ENCODE results near the gene SLC39A9. TPM values are rescaled to one million over a fixed set of nuclear protein-coding genes. Genes with fewer than 3 reads are reported as not detected.
A peak's percentile ranks its signal among the peaks of the same experiment; 100 is the strongest.

The SLC39A9 gene
- total and polyA plus RNA-seq, 2 experiments from 2014 or later, result 32.9 to 90.9 TPM

DNA sequence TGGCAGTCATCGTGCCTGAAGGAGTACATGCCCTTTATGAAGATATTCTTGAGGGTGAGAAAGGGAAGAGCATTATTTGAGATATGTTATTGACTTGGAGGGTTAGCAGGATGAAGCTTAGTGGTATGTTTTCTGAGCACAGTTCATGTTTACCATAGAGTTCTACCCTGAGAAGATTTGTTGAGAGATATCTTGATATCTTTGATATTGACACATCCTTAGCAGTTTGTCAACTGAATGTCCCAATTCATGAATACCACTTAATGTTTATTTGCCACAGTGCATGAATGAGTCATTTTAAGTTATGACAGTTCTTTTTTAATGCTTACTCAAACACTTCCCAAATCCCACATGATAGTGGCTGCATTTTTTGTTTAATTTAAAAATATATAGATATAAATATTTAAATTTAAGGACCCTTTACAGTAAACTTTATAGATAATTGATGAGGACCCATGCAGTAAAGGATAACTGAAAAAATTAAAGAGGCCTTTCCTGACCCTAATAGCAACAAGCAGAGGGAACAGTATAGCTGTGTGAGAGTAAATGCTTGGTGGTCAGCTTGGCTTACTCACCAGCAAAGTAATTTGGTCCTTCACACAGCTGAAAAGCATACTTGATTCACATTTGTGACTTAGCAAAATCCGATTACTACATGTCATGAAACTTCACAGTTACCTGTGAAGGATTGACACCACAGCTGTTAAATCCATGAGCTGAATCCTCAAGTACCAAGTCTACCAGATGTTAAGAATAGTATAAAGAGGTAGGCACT lies 25.8 kb downstream of the SLC39A9 start:
- H3K27ac ChIP-seq, result peak overlapping the region; percentile 42
- no peaks in the 10 kb centered on the region for H3K9me2 ChIP-seq (ENCODE audit: insufficient read depth)

DNA sequence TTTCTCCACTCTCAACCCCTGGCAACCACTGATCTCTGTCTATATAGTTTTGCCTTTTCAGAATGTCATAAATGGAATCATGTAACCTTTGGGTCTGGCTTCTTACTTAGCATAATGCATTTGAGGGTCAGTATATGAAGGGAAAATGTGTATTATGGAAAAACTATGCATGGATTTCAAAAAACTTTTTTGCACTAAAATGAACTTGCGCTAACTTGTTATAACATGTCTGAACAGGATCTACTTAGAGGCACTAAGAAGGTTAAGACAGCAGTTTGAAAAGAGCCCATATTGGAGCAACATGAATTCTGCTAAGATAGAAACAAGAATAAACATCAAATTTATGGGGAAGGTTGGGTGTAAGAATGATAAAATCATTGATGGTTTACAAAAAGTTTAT lies 29.1 kb downstream of the SLC39A9 start:
- H2AFZ ChIP-seq, result no peak overlapping the region
- peaks cover 5% of the 10 kb centered on the region for H3F3A ChIP-seq (ENCODE audit: insufficient read depth)
- H3K9me3 ChIP-seq (ENCODE audit: low read depth), result no peaks in the 10 kb centered on the region
- H3K36me3 ChIP-seq (ENCODE audit: low read depth), result peaks cover 28% of the 10 kb centered on the region
- no peak overlapping the region for H3K9ac ChIP-seq
- TF ChIP-seq EZH2 (IDR thresholded peaks at IDR 0.05; ENCODE audit: insufficient read depth, poor library complexity, severe bottlenecking) (no peak), EZH2phosphoT487 (IDR thresholded peaks at IDR 0.05; ENCODE audit: insufficient read depth, low read depth) (no peak)
- H3K4me1 ChIP-seq (ENCODE audit: insufficient read depth), result peaks cover 15% of the 10 kb centered on the region
- no peak overlapping the region for H3K27ac ChIP-seq
- H4K20me1 ChIP-seq (ENCODE audit: insufficient read depth), result peaks cover 7% of the 10 kb centered on the region
- no peak overlapping the region for H3K4me2 ChIP-seq (ENCODE audit: unreplicated experiment)
- in situ Hi-C loops (cut with MboI), result no loop called here
- no peak for DNase-seq
- H3K4me3 ChIP-seq, result no peak overlapping the region
- 96 to 98% methylated on average over 1 of the region's 1 CpG for WGBS, 2 experiments (ENCODE audit: low coverage in 1 of 2, low lambda C conversion rate in 2 of 2, missing lambda C conversion rate in 2 of 2)
- peaks cover 94% of the 10 kb centered on the region for H3K79me2 ChIP-seq (ENCODE audit: insufficient read depth)
- H3K9me2 ChIP-seq (ENCODE audit: insufficient read depth), result no peaks in the 10 kb centered on the region
- H3K27me3 ChIP-seq (replicated peaks; ENCODE audit: insufficient read depth), result no peaks in the 10 kb centered on the region

More for the DNA sequence above, 25.8 kb downstream of the SLC39A9 start:
- Histone ChIP-seq H3K27me3 (replicated peaks; ENCODE audit: insufficient read depth) (no peaks in the 10 kb centered on the region), H3K36me3 (ENCODE audit: low read depth) (peaks cover 28% of the 10 kb centered on the region), H3K4me2 (ENCODE audit: unreplicated experiment) (no peak overlapping the region), H3K4me3 (no peak overlapping the region), H3K79me2 (ENCODE audit: insufficient read depth) (peaks cover 94% of the 10 kb centered on the region), H2AFZ (no peak overlapping the region), H3K9me3 (ENCODE audit: low read depth) (no peaks in the 10 kb centered on the region), H4K20me1 (ENCODE audit: insufficient read depth) (peaks cover 11% of the 10 kb centered on the region), H3F3A (ENCODE audit: insufficient read depth) (peaks cover 5% of the 10 kb centered on the region), H3K4me1 (ENCODE audit: insufficient read depth) (peaks cover 15% of the 10 kb centered on the region), H3K9ac (0 out of 2 replicates have a peak overlapping the region, but pooled peaks have one; percentile 9)
- no peak for TF ChIP-seq EZH2phosphoT487 (IDR thresholded peaks at IDR 0.05; ENCODE audit: insufficient read depth, low read depth)
- no peak for TF ChIP-seq EZH2 (IDR thresholded peaks at IDR 0.05; ENCODE audit: insufficient read depth, poor library complexity, severe bottlenecking)
- in situ Hi-C loops (cut with MboI), result no loop called here
- WGBS, 2 experiments (ENCODE audit: low coverage in 1 of 2, low lambda C conversion rate in 2 of 2, missing lambda C conversion rate in 2 of 2), result 86 to 88% methylated on average over 2 of the region's 2 CpGs
- DNase-seq, result peak; percentile 48

DNA sequence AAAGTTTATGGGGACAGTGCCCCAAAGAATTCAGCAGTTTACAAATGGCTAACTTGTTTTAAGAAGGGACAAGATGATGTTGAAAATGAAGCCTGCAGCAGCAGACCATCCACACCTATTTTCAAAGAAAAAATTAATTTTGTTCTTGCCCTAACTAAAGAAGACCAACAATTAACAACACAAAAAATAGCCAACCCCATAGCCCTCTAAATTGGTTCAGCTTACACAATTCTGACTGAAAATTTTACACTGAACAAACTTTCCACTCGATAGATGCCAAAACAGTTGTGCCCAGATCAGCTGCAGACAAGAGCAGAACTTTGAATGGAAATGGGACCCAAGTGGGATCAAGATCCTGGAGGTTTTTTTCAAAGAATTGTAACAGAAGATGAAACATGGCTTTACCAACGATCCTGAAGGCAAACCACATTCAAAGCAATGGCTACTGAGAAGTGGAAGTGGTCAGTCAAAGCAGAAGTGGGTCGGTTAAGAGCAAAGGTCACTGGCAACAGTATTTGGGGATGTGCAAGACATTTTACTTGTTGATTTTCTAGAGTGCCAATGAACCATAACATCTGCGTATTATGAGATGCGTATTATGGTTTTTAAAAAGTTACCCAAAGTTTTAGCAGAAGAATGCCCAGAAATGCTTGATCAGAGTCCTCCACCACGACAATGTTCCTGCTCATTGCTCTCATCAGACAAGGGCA lies 30.0 kb downstream of the SLC39A9 start:
- Histone ChIP-seq H2AFZ (no peak overlapping the region), H3K9ac (no peak overlapping the region), H3F3A (ENCODE audit: insufficient read depth) (peaks cover 5% of the 10 kb centered on the region), H3K27ac (no peak overlapping the region), H4K20me1 (ENCODE audit: insufficient read depth) (peaks cover 6% of the 10 kb centered on the region), H3K9me3 (ENCODE audit: low read depth) (no peaks in the 10 kb centered on the region), H3K36me3 (ENCODE audit: low read depth) (peaks cover 28% of the 10 kb centered on the region), H3K79me2 (ENCODE audit: insufficient read depth) (peaks cover 95% of the 10 kb centered on the region), H3K9me2 (ENCODE audit: insufficient read depth) (no peaks in the 10 kb centered on the region), H3K4me3 (no peak overlapping the region), H3K4me1 (ENCODE audit: insufficient read depth) (peaks cover 11% of the 10 kb centered on the region), H3K27me3 (replicated peaks; ENCODE audit: insufficient read depth) (no peaks in the 10 kb centered on the region), H3K4me2 (ENCODE audit: unreplicated experiment) (no peak overlapping the region)
- WGBS, 2 experiments (ENCODE audit: low coverage in 1 of 2, low lambda C conversion rate in 2 of 2, missing lambda C conversion rate in 2 of 2), result 96 to 99% methylated on average over 6 of the region's 6 CpGs
- in situ Hi-C loops (cut with MboI), result no loop called here
- TF ChIP-seq EZH2 (IDR thresholded peaks at IDR 0.05; ENCODE audit: insufficient read depth, poor library complexity, severe bottlenecking) (no peak), EZH2phosphoT487 (IDR thresholded peaks at IDR 0.05; ENCODE audit: insufficient read depth, low read depth) (no peak)
- DNase-seq, result no peak

DNA sequence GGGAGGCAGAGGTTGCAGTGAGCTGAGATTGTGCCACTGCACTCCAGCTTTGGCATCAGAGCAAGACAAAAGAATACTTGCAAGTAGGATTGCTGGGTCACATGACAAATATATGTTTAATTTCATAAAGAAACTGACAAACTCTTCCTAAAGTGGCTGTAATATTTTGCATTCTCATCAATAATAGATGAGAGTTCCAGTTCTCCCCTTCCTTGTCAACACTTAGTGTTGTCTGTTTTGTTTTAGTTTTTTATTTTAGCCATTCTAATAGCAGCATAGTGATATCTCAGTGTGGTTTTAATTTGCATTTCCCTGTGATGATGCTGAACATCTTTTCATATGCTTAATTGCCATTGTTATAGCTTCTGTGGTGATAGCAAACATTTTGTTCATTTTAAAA lies 31.2 kb downstream of the SLC39A9 start:
- peaks cover 23% of the 10 kb centered on the region for H3K36me3 ChIP-seq (ENCODE audit: low read depth)
- in situ Hi-C loops (cut with MboI), result no loop called here
- H3K9ac ChIP-seq, result no peak overlapping the region

More for the DNA sequence above, 31.2 kb downstream of the SLC39A9 start:
- no peaks in the 10 kb centered on the region for H3K27me3 ChIP-seq (replicated peaks; ENCODE audit: insufficient read depth)
- H2AFZ ChIP-seq, result no peak overlapping the region
- no peak overlapping the region for H3K4me3 ChIP-seq
- H3K9me3 ChIP-seq (ENCODE audit: low read depth), result no peaks in the 10 kb centered on the region
- no peaks in the 10 kb centered on the region for H3K9me2 ChIP-seq (ENCODE audit: insufficient read depth)
- H4K20me1 ChIP-seq (ENCODE audit: insufficient read depth), result peaks cover 3% of the 10 kb centered on the region
- peaks cover 98% of the 10 kb centered on the region for H3K79me2 ChIP-seq (ENCODE audit: insufficient read depth)
- DNase-seq, result no peak
- peaks cover 4% of the 10 kb centered on the region; the same call in 1 of the 2 replicates for H3K4me1 ChIP-seq (ENCODE audit: insufficient read depth)
- no peaks in the 10 kb centered on the region for H3F3A ChIP-seq (ENCODE audit: insufficient read depth)
- no peak for TF ChIP-seq EZH2 (IDR thresholded peaks at IDR 0.05; ENCODE audit: insufficient read depth, poor library complexity, severe bottlenecking)
- TF ChIP-seq EZH2phosphoT487 (IDR thresholded peaks at IDR 0.05; ENCODE audit: insufficient read depth, low read depth), result no peak
- H3K4me2 ChIP-seq (ENCODE audit: unreplicated experiment), result no peak overlapping the region
- H3K27ac ChIP-seq, result no peak overlapping the region
